H9 (cell line): ENCODE results near the gene PCED1A. TPM values are rescaled to one million over a fixed set of nuclear protein-coding genes. Genes with fewer than 3 reads are reported as not detected.

Experiments used
- DNase-seq: peaks from one replicate; pipeline ENCODE4 v3.0.0-alpha.2; 2017
- H2AFZ ChIP-seq: one replicate; pipeline ENCODE4 v1.6.1; 2013; ENCODE audit warnings: mild to moderate bottlenecking, low read length, control low read depth, moderate library complexity
- H2AK5ac ChIP-seq: 2 replicates; pipeline ENCODE4 v1.6.1; 2013; ENCODE audit warnings: low read length, control low read depth, mixed read lengths; ENCODE audit not compliant: insufficient read length
- H2BK120ac ChIP-seq: one replicate; pipeline ENCODE4 v1.6.1; 2013; ENCODE audit warnings: low read depth, mild to moderate bottlenecking, low read length, control low read depth, inconsistent platforms; ENCODE audit not compliant: poor library complexity, severe bottlenecking
- H2BK12ac ChIP-seq: 2 replicates; pipeline ENCODE4 v1.6.1; 2013; ENCODE audit warnings: low read length, control low read depth, mixed read lengths, low read depth; ENCODE audit not compliant: insufficient read length
- H2BK15ac ChIP-seq: 2 replicates; pipeline ENCODE4 v1.6.1; 2013; ENCODE audit warnings: low read depth, low read length, control low read depth
- H2BK20ac ChIP-seq: one replicate; pipeline ENCODE4 v1.6.1; 2013; ENCODE audit warnings: low read depth, mild to moderate bottlenecking, low read length, control low read depth, inconsistent platforms; ENCODE audit not compliant: poor library complexity, severe bottlenecking
- H2BK5ac ChIP-seq: 2 replicates; pipeline ENCODE4 v1.6.1; 2013; ENCODE audit warnings: low read length, control low read depth, mixed read lengths; ENCODE audit not compliant: insufficient read length
- H3K14ac ChIP-seq: 2 replicates; pipeline ENCODE4 v1.6.1; 2013; ENCODE audit warnings: low read length, control low read depth; ENCODE audit not compliant: insufficient read depth
- H3K18ac ChIP-seq: 2 replicates; pipeline ENCODE4 v1.6.1; 2013; ENCODE audit warnings: low read depth, mild to moderate bottlenecking, mixed read lengths, low read length, control low read depth; ENCODE audit not compliant: insufficient read length
- H3K23ac ChIP-seq: 2 replicates; pipeline ENCODE4 v1.6.1; 2013; ENCODE audit warnings: low read length, control low read depth, mixed read lengths, low read depth; ENCODE audit not compliant: insufficient read length
- H3K23me2 ChIP-seq: 2 replicates; pipeline ENCODE4 v1.6.1; 2013; ENCODE audit warnings: low read depth, mild to moderate bottlenecking, mixed read lengths, low read length, control low read depth; ENCODE audit not compliant: insufficient read length, poor library complexity, severe bottlenecking
- H3K27ac ChIP-seq: 2 replicates; pipeline ENCODE4 v1.5.1; 2013; ENCODE audit warnings: low read length, control low read depth, mixed read lengths, low read depth; ENCODE audit not compliant: insufficient read length
- H3K27me3 ChIP-seq: 2 replicates; pipeline ENCODE4 v1.6.1; 2013; ENCODE audit warnings: low read length, control low read depth, inconsistent platforms; ENCODE audit not compliant: insufficient read depth
- H3K4ac ChIP-seq: 2 replicates; pipeline ENCODE4 v1.6.1; 2013; ENCODE audit warnings: low read depth, mild to moderate bottlenecking, control low read depth, inconsistent platforms, low read length, moderate library complexity
- H3K4me1 ChIP-seq: 2 replicates; pipeline ENCODE4 v1.6.1; 2013; ENCODE audit warnings: low read length, control low read depth, inconsistent platforms; ENCODE audit not compliant: insufficient read depth
- H3K4me2 ChIP-seq: 2 replicates; pipeline ENCODE4 v1.6.1; 2013; ENCODE audit warnings: low read length, control low read depth, mixed read lengths; ENCODE audit not compliant: insufficient read length, insufficient read depth
- H3K56ac ChIP-seq: 2 replicates; pipeline ENCODE4 v1.6.1; 2013; ENCODE audit warnings: low read depth, mild to moderate bottlenecking, mixed read lengths, low read length, control low read depth; ENCODE audit not compliant: insufficient read length
- H3K79me1 ChIP-seq: 2 replicates; pipeline ENCODE4 v1.6.1; 2013; ENCODE audit warnings: low read depth, mild to moderate bottlenecking, moderate library complexity, low read length, control low read depth, inconsistent platforms; ENCODE audit not compliant: insufficient read depth, poor library complexity, severe bottlenecking
- H3K79me2 ChIP-seq: 2 replicates; pipeline ENCODE4 v1.6.1; 2013; ENCODE audit warnings: low read length, control low read depth, inconsistent platforms; ENCODE audit not compliant: insufficient read depth
- H3K9ac ChIP-seq: 2 replicates; pipeline ENCODE4 v1.6.1; 2013; ENCODE audit warnings: low read length, control low read depth, mixed read lengths; ENCODE audit not compliant: insufficient read length; ENCODE audit errors: extremely low read depth
- H3K9me3 ChIP-seq: one replicate; pipeline ENCODE4 v1.6.1; 2013; ENCODE audit warnings: low read depth, low read length, inconsistent platforms; ENCODE audit not compliant: control insufficient read depth
- H3T11ph ChIP-seq: one replicate; pipeline ENCODE4 v1.6.1; 2013; ENCODE audit warnings: mild to moderate bottlenecking, low read length, control low read depth, inconsistent platforms
- H4K20me1 ChIP-seq: one replicate; pipeline ENCODE4 v1.6.1; 2013; ENCODE audit not compliant: control insufficient read depth, insufficient read length, insufficient read depth
- H4K5ac ChIP-seq: 2 replicates; pipeline ENCODE4 v1.6.1; 2013; ENCODE audit warnings: low read depth, mild to moderate bottlenecking, mixed read lengths, low read length, control low read depth; ENCODE audit not compliant: insufficient read length
- H4K8ac ChIP-seq: replicated peaks from 2 replicates; pipeline ENCODE4 v1.6.1; 2013; ENCODE audit warnings: low read length, control low read depth, mixed read lengths, low read depth; ENCODE audit not compliant: insufficient read length
- H4K91ac ChIP-seq: 2 replicates; pipeline ENCODE4 v1.6.1; 2013; ENCODE audit warnings: low read depth, mild to moderate bottlenecking, moderate library complexity, mixed read lengths, low read length, control low read depth; ENCODE audit not compliant: insufficient read length
- H3K27ac Mint-ChIP-seq, 3 experiments: 2 replicates in 2 of 3; 3 replicates in 1 of 3; pipeline ENCODE4 v1.8.0; 2020 to 2021; ENCODE audit warnings: mixed read lengths in 3 of 3, mild to moderate bottlenecking in 1 of 3, moderate library complexity in 1 of 3
- H3K27me3 Mint-ChIP-seq: 2 replicates; pipeline ENCODE4 v1.8.0; 2021; ENCODE audit warnings: low read depth, mild to moderate bottlenecking, moderate library complexity, mixed read lengths
- H3K36me3 Mint-ChIP-seq, 3 experiments: 2 replicates in 2 of 3; 3 replicates in 1 of 3; pipeline ENCODE4 v1.8.0; 2020 to 2021; ENCODE audit warnings: low read depth in 3 of 3, mixed read lengths in 3 of 3; ENCODE audit not compliant: insufficient read depth in 1 of 3
- H3K4me1 Mint-ChIP-seq, 2 experiments: 2 replicates each; pipeline ENCODE4 v1.8.0; 2020; ENCODE audit warnings: mixed read lengths in 2 of 2
- H3K4me3 Mint-ChIP-seq, 2 experiments: 2 replicates in 1 of 2; 3 replicates in 1 of 2; pipeline ENCODE4 v1.8.0; 2020 to 2021; ENCODE audit warnings: mild to moderate bottlenecking in 2 of 2, mixed read lengths in 2 of 2, moderate library complexity in 1 of 2
- H3K9me3 Mint-ChIP-seq, 2 experiments: 2 replicates in 1 of 2; 3 replicates in 1 of 2; pipeline ENCODE4 v1.8.0; 2020; ENCODE audit warnings: mild to moderate bottlenecking in 2 of 2, mixed read lengths in 2 of 2, moderate library complexity in 1 of 2
- CTCF ChIP-seq: fragments of 200-600 bp; sonication (generic); conservative IDR thresholded peaks from 3 replicates; pipeline ENCODE4 v1.8.0; 2021; ENCODE audit warnings: antibody characterized with exemption, mild to moderate bottlenecking
- WGBS: extraction: QIAGEN DNeasy Blood & Tissue Kit; methylation state at CpG from one replicate; pipeline ENCODE4 v1.1.7; 2013; ENCODE audit warnings: missing lambda C conversion rate, low lambda C conversion rate, mixed read lengths; ENCODE audit not compliant: insufficient read length; ENCODE audit errors: extremely low coverage; 5-methylcytosine and 5-hydroxymethylcytosine counted together
- total RNA-seq: library from RNA; stranded (reverse); gene quantifications from 2 replicates; pipeline ENCODE4 v1.2.1, GENCODE V29; 2021

PCED1A gene
- total RNA-seq, 1 experiment from 2014 or later: 30.8 TPM

- H3K4me3 Mint-ChIP-seq: peak overlapping the region; percentile 86 to 90
- H3K23me2 ChIP-seq: peaks cover 18% of the 10 kb centered on the region
- no peak overlapping the region for H3K27ac ChIP-seq
- H3K27me3 Mint-ChIP-seq: peaks cover 28% of the 10 kb centered on the region
- H3K79me1 ChIP-seq: peaks cover 7% of the 10 kb centered on the region
- no peak overlapping the region for H3K18ac ChIP-seq
- H2BK15ac ChIP-seq: no peak overlapping the region
- H3K9me3 Mint-ChIP-seq: no peaks in the 10 kb centered on the region
- no peak overlapping the region for H4K91ac ChIP-seq
- no peak overlapping the region for H2BK20ac ChIP-seq
- no peak overlapping the region for H3T11ph ChIP-seq
- H3K9me3 ChIP-seq: no peaks in the 10 kb centered on the region
- H3K23ac ChIP-seq: no peak overlapping the region
- H2BK12ac ChIP-seq: no peak overlapping the region
- H3K4me1 Mint-ChIP-seq: peaks cover 27 to 36% of the 10 kb centered on the region in 2 experiments
- H3K27me3 ChIP-seq: peaks cover 2% of the 10 kb centered on the region; the same call in 1 of the 2 replicates
- H3K79me2 ChIP-seq: peaks cover 3% of the 10 kb centered on the region; the same call in 1 of the 2 replicates
- H2BK120ac ChIP-seq: no peak overlapping the region
- no peak overlapping the region for H3K14ac ChIP-seq
- H2AFZ ChIP-seq: no peak overlapping the region
- DNase-seq: no peak
- H3K9ac ChIP-seq: no peak overlapping the region
- H3K27ac Mint-ChIP-seq: no peak overlapping the region
- H3K4ac ChIP-seq: no peak overlapping the region
- peak overlapping the region; percentile 89 for H3K4me2 ChIP-seq
- no peaks in the 10 kb centered on the region for H4K20me1 ChIP-seq
- H4K5ac ChIP-seq: no peak overlapping the region
- H3K56ac ChIP-seq: no peak overlapping the region
- TF ChIP-seq CTCF: no peak
- 0 out of 2 replicates have a peak, but pooled peaks cover 3% of the 10 kb centered on the region for H3K4me1 ChIP-seq
- no peak overlapping the region for H4K8ac ChIP-seq
- no peak overlapping the region for H2BK5ac ChIP-seq
- WGBS: no CpG with 5 or more reads among the region's 34 CpGs
- no peak overlapping the region for H2AK5ac ChIP-seq
- peaks cover 0 to 10% (median 8%) of the 10 kb centered on the region in 3 experiments; a peak in 6 of 7 replicates for H3K36me3 Mint-ChIP-seq
These were observed 31.4 kb upstream of the PCED1A start for GRCh38 chr20:2871661-2872458.
